Endothelial cell of umbilical vein (primary cell): ENCODE measurements around the gene C17orf113. TPM values are rescaled to one million over a fixed set of nuclear protein-coding genes. Genes with fewer than 3 reads are reported as not detected.

Experiments used
- BruUV-seq: library from RNA; stranded (reverse); fragments of 400-500 nt; replicated peaks from 2 replicates; lab custom pipeline; 2021; lab: Mats Ljungman, UMichigan
- CTCF ChIA-PET: fragments of 300-600, 350-600 bp; sonication (Branson Sonifier 250); formaldehyde crosslinking; loops from one replicate; lab custom pipeline; 2021; ENCODE audit warnings: antibody characterized with exemption, inconsistent platforms; lab: Charles Lee
- POLR2A ChIA-PET: fragments of 300-600, 350-600 bp; sonication (Branson Sonifier 250); formaldehyde crosslinking; loops from one replicate; lab custom pipeline; 2021; ENCODE audit warnings: antibody characterized with exemption, inconsistent platforms; lab: Charles Lee
- DNase-seq: peaks from one replicate; pipeline ENCODE4 v3.0.0-alpha.2; 2011; ENCODE audit warnings: low read depth, low spot score
- FAIRE-seq: peaks from 2 replicates; lab custom pipeline; 2011; peaks lifted over from hg19 to GRCh38; lab: Jason Lieb, UNC
- H2AFZ ChIP-seq: 2 replicates; pipeline ENCODE4 v1.6.0; 2012; ENCODE audit warnings: low read depth, low read length, control low read depth, inconsistent platforms
- H3K27ac ChIP-seq: 2 replicates; pipeline ENCODE4 v1.5.1; 2011; ENCODE audit warnings: low read depth, mild to moderate bottlenecking, control low read depth, low read length, moderate library complexity; ENCODE audit not compliant: insufficient read depth
- H3K27me3 ChIP-seq, 2 experiments: 2 replicates each; pipeline versions ENCODE4 v1.6.0 to v1.6.1; 2011; ENCODE audit warnings: low read length in 2 of 2, mixed read lengths in 1 of 2; ENCODE audit not compliant: control insufficient read depth in 2 of 2, insufficient read depth in 2 of 2
- H3K36me3 ChIP-seq, 2 experiments: 2 replicates in 1 of 2; 3 replicates in 1 of 2; pipeline ENCODE4 v1.5.1; 2011; ENCODE audit warnings: low read length in 2 of 2, mild to moderate bottlenecking in 1 of 2, moderate library complexity in 1 of 2; ENCODE audit not compliant: control insufficient read depth in 2 of 2, insufficient read depth in 2 of 2; ENCODE audit errors: extremely low read depth in 1 of 2
- H3K4me1 ChIP-seq: 3 replicates; pipeline ENCODE4 v1.5.1; 2011; ENCODE audit warnings: mild to moderate bottlenecking, low read length; ENCODE audit not compliant: control insufficient read depth, insufficient read depth; ENCODE audit errors: extremely low read depth
- H3K4me2 ChIP-seq: 2 replicates; pipeline ENCODE4 v1.6.1; 2011; ENCODE audit warnings: low read length, control low read depth, mixed read lengths; ENCODE audit not compliant: insufficient read depth
- H3K4me3 ChIP-seq, 3 experiments: fragments of 200-600 bp in 1 of 3; sonication (generic), shearing (Covaris generic) in 1 of 3; replicated peaks in 1 of 3; 2 replicates each; pipeline ENCODE4 v1.5.1; 2011 to 2016; ENCODE audit warnings: control low read depth in 3 of 3, low read length in 3 of 3, mild to moderate bottlenecking in 2 of 3, inconsistent platforms in 1 of 3, low read depth in 1 of 3, moderate library complexity in 1 of 3; ENCODE audit not compliant: insufficient read depth in 1 of 3
- H3K79me2 ChIP-seq: 2 replicates; pipeline ENCODE4 v1.6.0; 2012; ENCODE audit warnings: low read length, inconsistent platforms; ENCODE audit not compliant: control insufficient read depth, insufficient read depth
- H3K9ac ChIP-seq: replicated peaks from 2 replicates; pipeline ENCODE3; 2011; ENCODE audit warnings: low read length, control low read depth; ENCODE audit not compliant: insufficient read depth; ENCODE audit errors: extremely low read depth
- H3K9me1 ChIP-seq: replicated peaks from 3 replicates; pipeline ENCODE4 v1.6.0; 2011; ENCODE audit warnings: mild to moderate bottlenecking, low read length; ENCODE audit not compliant: control insufficient read depth, insufficient read depth; ENCODE audit errors: extremely low read depth
- H3K9me3 ChIP-seq: replicated peaks from 2 replicates; pipeline ENCODE4 v1.5.1; 2012; ENCODE audit warnings: low read length, inconsistent platforms; ENCODE audit not compliant: control insufficient read depth, insufficient read depth
- H4K20me1 ChIP-seq: replicated peaks from 2 replicates; pipeline ENCODE3; 2011; ENCODE audit warnings: mild to moderate bottlenecking, low read length; ENCODE audit not compliant: control insufficient read depth, insufficient read depth; ENCODE audit errors: extremely low read depth
- CTCF ChIP-seq, 2 donors: IDR thresholded peaks; 1 replicate in 1 of 2; 2 replicates in 1 of 2; pipeline ENCODE4 v1.5.1; 2011; ENCODE audit warnings: low read length in 2 of 2, mild to moderate bottlenecking in 2 of 2, moderate library complexity in 2 of 2, control low read depth in 1 of 2, inconsistent platforms in 1 of 2, low read depth in 1 of 2; ENCODE audit not compliant: insufficient read depth in 1 of 2; ENCODE audit errors: extremely low read depth in 1 of 2
- EZH2 ChIP-seq: IDR thresholded peaks from 2 replicates; pipeline ENCODE4 v1.6.1; 2012; ENCODE audit warnings: borderline replicate concordance, low read depth, mild to moderate bottlenecking, moderate library complexity, low read length, inconsistent platforms; ENCODE audit not compliant: severe bottlenecking
- FOS ChIP-seq: IDR thresholded peaks from 2 replicates; pipeline ENCODE4 v1.6.1; 2011; ENCODE audit warnings: mild to moderate bottlenecking, low read length, moderate library complexity, borderline replicate concordance; ENCODE audit not compliant: insufficient read depth
- GATA2 ChIP-seq: IDR thresholded peaks from 2 replicates; pipeline ENCODE4 v1.7.0; 2011; ENCODE audit warnings: low read depth, mild to moderate bottlenecking, moderate library complexity, mixed read lengths, low read length; ENCODE audit not compliant: insufficient read length, insufficient read depth
- JUN ChIP-seq: IDR thresholded peaks from 2 replicates; pipeline ENCODE4 v1.6.1; 2011; ENCODE audit warnings: borderline replicate concordance, low read depth; ENCODE audit not compliant: insufficient read length, insufficient read depth
- MAX ChIP-seq: IDR thresholded peaks from 2 replicates; pipeline ENCODE4 v1.6.1; 2011; ENCODE audit not compliant: insufficient read depth, insufficient read length
- POLR2A ChIP-seq: IDR thresholded peaks from 2 replicates; pipeline ENCODE4 v1.6.1; 2012; ENCODE audit warnings: low read depth, mild to moderate bottlenecking, control low read depth, low read length
- POLR2AphosphoS5 ChIP-seq: IDR thresholded peaks from 2 replicates; pipeline ENCODE4 v1.6.1; 2012; ENCODE audit warnings: low read depth, mild to moderate bottlenecking, control low read depth, low read length, moderate library complexity; ENCODE audit not compliant: insufficient read depth
- dilution Hi-C: fragments of 300-500 bp; cut with MboI; formaldehyde crosslinking; loops from one replicate; pipeline ENCODE4 v1.15.0; 2019; ENCODE audit warnings: low sequenced_read_pairs; ENCODE audit not compliant: extremely low pct_ligation_motif_present
- intact Hi-C: fragments of 100-400 bp; cut with micrococcal nuclease; formaldehyde crosslinking; loops from one replicate; pipeline ENCODE4 v1.10.0; 2022
- polyA plus RNA-seq, 4 experiments: library from polyadenylated mRNA; depleted of rRNA in 3 of 4; stranded (reverse) in 3 of 4; unstranded in 1 of 4; fragments of >200 nt; gene quantifications; 2 replicates each; pipeline versions ENCODE4 v1.2.1 to v1.2.3, GENCODE V29; 2011 to 2012; ENCODE audit warnings: missing spikeins in 1 of 4
- total RNA-seq: library from RNA; stranded (reverse); gene quantifications from 2 replicates; pipeline ENCODE4 v1.2.3, GENCODE V29; 2021

Gene C17orf113
- total and polyA plus RNA-seq, 2 donors (not counting 3 experiments of a cell fraction or from before 2014, with no cell fraction given) = 0.20 to 0.30 TPM

- DNase-seq (no peak), FAIRE-seq (peak; percentile 61)
- dilution Hi-C loops = no loop called here
- Histone ChIP-seq H3K4me2 (peak overlapping the region; percentile 42), H3K27ac (no peak overlapping the region), H3K9ac (no peak overlapping the region), H3K4me1 (peaks cover 3% of the 10 kb centered on the region), H4K20me1 (no peaks in the 10 kb centered on the region), H3K27me3 (peaks cover 0 to 12% of the 10 kb centered on the region in 2 experiments), H3K4me3 (no peak overlapping the region), H2AFZ (no peak overlapping the region), H3K9me1 (no peaks in the 10 kb centered on the region), H3K79me2 (no peaks in the 10 kb centered on the region), H3K9me3 (no peaks in the 10 kb centered on the region), H3K36me3 (no peaks in the 10 kb centered on the region)
- POLR2A ChIA-PET = no interaction called here
- intact Hi-C loops = no loop called here
- BruUV-seq = no TSS peak
- TF ChIP-seq MAX (no peak), GATA2 (no peak), EZH2 (peak; percentile 75), CTCF (IDR thresholded peaks at IDR 0.05; ENCODE audit: extremely low read depth in 1 of 2, insufficient read depth in 1 of 2, low read depth in 1 of 2, low read length in 2 of 2) (peak in 1 of 2 donors; percentile 7), POLR2AphosphoS5 (no peak), JUN (no peak), POLR2A (no peak), FOS (no peak)
- CTCF ChIA-PET = interaction anchor here (1.0 to 2.1 kb wide), 5 partner anchors 10 to 109 kb away, joined by 3 to 11 read pairs (median 4); partner anchors contain the start of gene DHX58
Measured at GRCh38 chr17:42072323-42073187, 22.2 kb upstream of the C17orf113 start.
